DOHH2 (cell line): ENCODE results near the gene MAP3K7CL.

ENCODE experiments used
- H3F3A ChIP-seq: fragments of 200-600 bp; sonication (generic), shearing (Covaris generic); 2 replicates; pipeline ENCODE4 v1.6.0; 2016; ENCODE audit warnings: antibody characterized with exemption, mild to moderate bottlenecking; ENCODE audit not compliant: control insufficient read depth, insufficient read depth
- H3K27ac ChIP-seq: fragments of 200-600 bp; sonication (generic); 2 replicates; pipeline ENCODE4 v1.5.1; 2014; ENCODE audit warnings: low read depth, mild to moderate bottlenecking, low read length, moderate library complexity
- H3K27me3 ChIP-seq: fragments of 200-600 bp; sonication (generic); 2 replicates; pipeline ENCODE4 v1.6.1; 2014; ENCODE audit warnings: mild to moderate bottlenecking, low read length, mixed read lengths; ENCODE audit not compliant: control insufficient read depth
- H3K36me3 ChIP-seq: fragments of 200-600 bp; sonication (generic); 2 replicates; pipeline ENCODE4 v1.6.1; 2014; ENCODE audit warnings: mild to moderate bottlenecking, low read length, moderate library complexity, mixed read lengths; ENCODE audit not compliant: control insufficient read depth
- H3K4me1 ChIP-seq: fragments of 200-600 bp; sonication (generic); 2 replicates; pipeline ENCODE4 v1.6.1; 2014; ENCODE audit warnings: mild to moderate bottlenecking, low read length, mixed read lengths; ENCODE audit not compliant: control insufficient read depth
- H3K4me2 ChIP-seq: fragments of 200-600 bp; sonication (generic); 2 replicates; pipeline ENCODE4 v1.6.0; 2014; ENCODE audit warnings: mild to moderate bottlenecking, low read length, moderate library complexity
- H3K4me3 ChIP-seq: fragments of 200-600 bp; sonication (generic); 2 replicates; pipeline ENCODE4 v1.5.1; 2014; ENCODE audit warnings: mild to moderate bottlenecking, low read length, mixed read lengths
- H3K79me2 ChIP-seq: fragments of 200-600 bp; sonication (generic); 2 replicates; pipeline ENCODE4 v1.6.1; 2014; ENCODE audit warnings: mild to moderate bottlenecking, low read length, mixed read lengths; ENCODE audit not compliant: control insufficient read depth
- H3K9me2 ChIP-seq: fragments of 200-600 bp; sonication (generic); replicated peaks from 2 replicates; pipeline ENCODE4 v1.6.1; 2014; ENCODE audit warnings: mild to moderate bottlenecking, low read length, mixed read lengths; ENCODE audit not compliant: control insufficient read depth
- H3K9me3 ChIP-seq: fragments of 200-600 bp; sonication (generic); 2 replicates; pipeline ENCODE4 v1.6.1; 2014; ENCODE audit warnings: antibody characterized with exemption, low read length, mixed read lengths; ENCODE audit not compliant: control insufficient read depth, insufficient read depth
- H4K20me1 ChIP-seq: fragments of 200-600 bp; sonication (generic); 2 replicates; pipeline ENCODE4 v1.6.0; 2014; ENCODE audit warnings: low read depth, mild to moderate bottlenecking, antibody characterized with exemption, low read length, moderate library complexity; ENCODE audit not compliant: control insufficient read depth, insufficient read depth
- CTCF ChIP-seq: fragments of 200-600 bp; sonication (generic); IDR thresholded peaks from one replicate; pipeline ENCODE4 v1.5.1; 2014; ENCODE audit warnings: antibody characterized with exemption, mild to moderate bottlenecking, low read depth, low read length; ENCODE audit not compliant: poor library complexity, severe bottlenecking
- EZH2phosphoT487 ChIP-seq: fragments of 200-600 bp; sonication (generic); IDR thresholded peaks from 2 replicates; pipeline ENCODE4 v1.6.1; 2017; ENCODE audit warnings: borderline replicate concordance, mild to moderate bottlenecking, antibody characterized with exemption, low read length, moderate library complexity, mixed read lengths

The MAP3K7CL gene

GRCh38 chr21:29189353-29189752 is 58.9 kb downstream of the MAP3K7CL start:
- Histone ChIP-seq H3K27me3 (no peaks in the 10 kb centered on the region), H3K9me3 (no peaks in the 10 kb centered on the region), H3K9me2 (no peaks in the 10 kb centered on the region), H3F3A (no peaks in the 10 kb centered on the region), H3K79me2 (peaks cover 3% of the 10 kb centered on the region), H4K20me1 (no peaks in the 10 kb centered on the region), H3K4me3 (no peak overlapping the region), H3K4me2 (no peak overlapping the region), H3K36me3 (no peaks in the 10 kb centered on the region), H3K27ac (no peak overlapping the region), H3K4me1 (peaks cover 4% of the 10 kb centered on the region)
- TF ChIP-seq EZH2phosphoT487 (no peak), CTCF (no peak)

- Histone ChIP-seq H4K20me1 (no peaks in the 10 kb centered on the region), H3K9me3 (no peaks in the 10 kb centered on the region), H3K4me3 (no peak overlapping the region), H3K27me3 (no peaks in the 10 kb centered on the region), H3K4me2 (no peak overlapping the region), H3K36me3 (no peaks in the 10 kb centered on the region), H3K27ac (no peak overlapping the region), H3K79me2 (peaks cover 10% of the 10 kb centered on the region), H3K4me1 (peaks cover 17% of the 10 kb centered on the region), H3F3A (peaks cover 3% of the 10 kb centered on the region; the same call in 1 of the 2 replicates), H3K9me2 (no peaks in the 10 kb centered on the region)
- TF ChIP-seq CTCF (no peak), EZH2phosphoT487 (no peak)
Observed at GRCh38 chr21:29190923-29191331, 60.5 kb downstream of the MAP3K7CL start.

GRCh38 chr21:29193072-29193471 is 62.6 kb downstream of the MAP3K7CL start:
- peaks cover 29% of the 10 kb centered on the region for H3K4me1 ChIP-seq
- H3K27me3 ChIP-seq = no peaks in the 10 kb centered on the region
- H3K9me2 ChIP-seq = no peaks in the 10 kb centered on the region
- H3K79me2 ChIP-seq = peaks cover 17% of the 10 kb centered on the region
- H3K4me3 ChIP-seq = peak overlapping the region; percentile 69
- no peaks in the 10 kb centered on the region for H4K20me1 ChIP-seq
- H3K4me2 ChIP-seq = peak overlapping the region; percentile 76
- H3F3A ChIP-seq = peaks cover 5% of the 10 kb centered on the region; the same call in 1 of the 2 replicates
- no peak for TF ChIP-seq CTCF
- no peak for TF ChIP-seq EZH2phosphoT487
- no peaks in the 10 kb centered on the region for H3K9me3 ChIP-seq
- no peaks in the 10 kb centered on the region for H3K36me3 ChIP-seq
- H3K27ac ChIP-seq = no peak overlapping the region
